Upper lobe of left lung (tissue), 6 donors: ENCODE measurements around the gene SLC27A1. TPM values are rescaled to one million over a fixed set of nuclear protein-coding genes. Genes with fewer than 3 reads are reported as not detected.
"Not testable (repeated sequence)": the region's sequence is repeated elsewhere in the genome, so short reads cannot be mapped to it uniquely, and the experiment has no call there.

Source experiments
- ATAC-seq, 2 donors: fragments of 200-7000 bp; cut with Tn5 transposase; one replicate each; pipeline ENCODE4 v1.9.1; 2022; ENCODE audit warnings: mild to moderate bottlenecking in 2 of 2, moderate library complexity in 2 of 2; ENCODE audit not compliant: low FRiP score in 2 of 2
- DNase-seq, 2 donors: peaks; one replicate each; pipeline ENCODE4 v3.0.0-alpha.2; 2019 to 2020
- H3K27ac ChIP-seq, 4 donors: fragments of 200-600 bp; sonication (generic); one replicate each; pipeline ENCODE4 v1.5.1; 2016 to 2019
- H3K27me3 ChIP-seq, 4 donors: fragments of 200-600 bp; sonication (generic); one replicate each; pipeline ENCODE4 v1.5.1; 2017 to 2019
- H3K36me3 ChIP-seq, 4 donors: fragments of 200-600 bp; sonication (generic); one replicate each; pipeline ENCODE4 v1.5.1; 2016 to 2019
- H3K4me1 ChIP-seq, 4 donors: fragments of 200-600 bp; sonication (generic); one replicate each; pipeline ENCODE4 v1.5.1; 2018 to 2019
- H3K4me3 ChIP-seq, 4 donors: fragments of 200-600 bp; sonication (generic); one replicate each; pipeline ENCODE4 v1.5.1; 2017 to 2019; ENCODE audit warnings: mild to moderate bottlenecking in 2 of 4, moderate library complexity in 1 of 4
- H3K9me3 ChIP-seq, 4 donors: fragments of 200-600 bp; sonication (generic); one replicate each; pipeline ENCODE4 v1.5.1; 2018 to 2019
- EP300 ChIP-seq, 4 donors: sonication (generic); formaldehyde crosslinking; IDR thresholded peaks; one replicate each; pipeline ENCODE4 v1.5.1; 2017; ENCODE audit warnings: antibody characterized with exemption in 4 of 4, control low read depth in 2 of 4
- POLR2A ChIP-seq, 4 donors: fragments of 450-650 bp; IDR thresholded peaks; one replicate each; pipeline ENCODE4 v1.5.1; 2016 to 2017; ENCODE audit warnings: antibody characterized with exemption in 4 of 4, mild to moderate bottlenecking in 2 of 4
- POLR2AphosphoS5 ChIP-seq, 2 donors: sonication (generic); formaldehyde crosslinking; IDR thresholded peaks; one replicate each; pipeline ENCODE4 v1.5.1; 2017; ENCODE audit warnings: antibody characterized with exemption in 2 of 2
- WGBS, 2 donors: methylation state at CpG; one replicate each; pipeline ENCODE4 v1.1.5; 2017 to 2018; 5-methylcytosine and 5-hydroxymethylcytosine counted together
- total RNA-seq, 6 donors: library from RNA; depleted of rRNA in 4 of 6; stranded (reverse); fragments of >200 nt in 4 of 6; gene quantifications; one replicate each; pipeline versions ENCODE4 v1.1.0 to v1.2.1, GENCODE V29; 2016 to 2021
- TF ChIP-seq, protein P1 (sequence below), 6 experiments: fragments of 450-650 bp in 4 of 6; fragments of 200-600 bp in 2 of 6; sonication (generic) in 2 of 6; IDR thresholded peaks; one replicate each; pipeline ENCODE4 v1.5.1; 2016 to 2019; ENCODE audit warnings: antibody characterized with exemption in 6 of 6
- donor health status: DM: no; HTN: no; CAD: no; lungs with moderate emphysema.
- donor health status: DM: no; HTN: yes; CAD: no; lungs with severe emphysema.

The SLC27A1 gene
- total RNA-seq, 6 donors from 2014 or later, result 21.0 to 88.0 (median 30.8) TPM

DNA sequence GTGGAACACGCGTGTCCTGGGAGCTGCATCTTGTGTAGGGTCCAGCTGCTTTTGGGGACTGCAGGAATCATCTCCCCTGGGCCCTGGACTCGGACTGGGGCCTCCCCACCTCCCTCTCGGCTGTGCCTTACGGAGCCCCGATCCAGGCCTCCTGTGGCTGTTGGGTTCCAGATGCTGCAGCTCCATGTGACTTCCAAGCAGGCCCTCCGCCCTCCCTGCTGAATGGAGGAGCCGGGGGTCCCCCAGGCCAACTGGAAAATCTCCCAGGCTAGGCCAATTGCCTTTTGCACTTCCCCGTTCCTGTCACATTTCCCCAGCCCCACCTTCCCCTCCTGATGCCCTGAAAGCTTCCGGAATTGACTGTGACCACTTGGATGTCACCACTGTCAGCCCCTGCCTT, 34.9 kb downstream of the SLC27A1 start:
- no peaks in the 10 kb centered on the region for H3K27me3 ChIP-seq
- peaks cover 0 to 27% (median 13%) of the 10 kb centered on the region in 4 donors for H3K36me3 ChIP-seq
- WGBS, 2 donors, result 68 to 82% methylated on average over 8 to 10 of the region's 10 CpGs
- no peak for ATAC-seq
- no peak overlapping the region for H3K4me3 ChIP-seq
- TF ChIP-seq EP300 (IDR thresholded peaks at IDR 0.05) (no peak), POLR2AphosphoS5 (IDR thresholded peaks at IDR 0.05) (no peak), POLR2A (IDR thresholded peaks at IDR 0.05) (no peak)
- TF ChIP-seq, protein P1, sequence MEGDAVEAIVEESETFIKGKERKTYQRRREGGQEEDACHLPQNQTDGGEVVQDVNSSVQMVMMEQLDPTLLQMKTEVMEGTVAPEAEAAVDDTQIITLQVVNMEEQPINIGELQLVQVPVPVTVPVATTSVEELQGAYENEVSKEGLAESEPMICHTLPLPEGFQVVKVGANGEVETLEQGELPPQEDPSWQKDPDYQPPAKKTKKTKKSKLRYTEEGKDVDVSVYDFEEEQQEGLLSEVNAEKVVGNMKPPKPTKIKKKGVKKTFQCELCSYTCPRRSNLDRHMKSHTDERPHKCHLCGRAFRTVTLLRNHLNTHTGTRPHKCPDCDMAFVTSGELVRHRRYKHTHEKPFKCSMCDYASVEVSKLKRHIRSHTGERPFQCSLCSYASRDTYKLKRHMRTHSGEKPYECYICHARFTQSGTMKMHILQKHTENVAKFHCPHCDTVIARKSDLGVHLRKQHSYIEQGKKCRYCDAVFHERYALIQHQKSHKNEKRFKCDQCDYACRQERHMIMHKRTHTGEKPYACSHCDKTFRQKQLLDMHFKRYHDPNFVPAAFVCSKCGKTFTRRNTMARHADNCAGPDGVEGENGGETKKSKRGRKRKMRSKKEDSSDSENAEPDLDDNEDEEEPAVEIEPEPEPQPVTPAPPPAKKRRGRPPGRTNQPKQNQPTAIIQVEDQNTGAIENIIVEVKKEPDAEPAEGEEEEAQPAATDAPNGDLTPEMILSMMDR (IDR thresholded peaks at IDR 0.05), result no peak
- H3K4me1 ChIP-seq, result peaks cover 18 to 50% (median 24%) of the 10 kb centered on the region in 4 donors
- no peak for DNase-seq
- no peak overlapping the region for H3K27ac ChIP-seq
- H3K9me3 ChIP-seq, result no peaks in the 10 kb centered on the region

DNA sequence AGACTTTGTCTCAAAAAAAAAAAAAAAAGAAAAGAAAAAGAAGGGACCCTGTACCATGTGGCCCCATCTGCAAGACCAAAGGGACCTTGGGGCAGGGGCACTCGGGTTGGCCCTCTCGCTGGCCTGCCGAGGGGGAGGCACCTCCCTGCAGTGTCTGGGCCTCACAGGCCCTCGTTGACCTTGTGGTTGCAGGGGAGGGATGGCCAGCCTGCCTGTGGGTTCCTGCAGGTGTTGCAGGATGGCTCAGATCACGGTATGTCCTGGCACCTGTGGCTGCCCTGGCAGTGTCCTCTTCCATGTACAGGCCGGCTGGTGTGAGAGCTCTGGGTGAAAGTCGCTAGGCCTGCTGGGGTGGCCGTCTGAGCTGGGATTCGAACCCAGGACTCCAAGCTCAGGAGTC, 36.4 kb downstream of the SLC27A1 start:
- TF ChIP-seq POLR2A (IDR thresholded peaks at IDR 0.05) (no peak), POLR2AphosphoS5 (IDR thresholded peaks at IDR 0.05) (no peak), EP300 (IDR thresholded peaks at IDR 0.05) (no peak)
- TF ChIP-seq, protein P1 (IDR thresholded peaks at IDR 0.05), result no peak
- Histone ChIP-seq H3K27ac (no peak overlapping the region), H3K9me3 (no peaks in the 10 kb centered on the region), H3K36me3 (peaks cover 0 to 18% (median 11%) of the 10 kb centered on the region in 4 donors), H3K4me1 (peaks cover 19 to 47% (median 26%) of the 10 kb centered on the region in 4 donors), H3K4me3 (no peak overlapping the region), H3K27me3 (no peaks in the 10 kb centered on the region)
- DNase-seq (no peak), ATAC-seq (no peak)
- 75 to 89% methylated on average over 6 to 9 of the region's 9 CpGs for WGBS, 2 donors

DNA sequence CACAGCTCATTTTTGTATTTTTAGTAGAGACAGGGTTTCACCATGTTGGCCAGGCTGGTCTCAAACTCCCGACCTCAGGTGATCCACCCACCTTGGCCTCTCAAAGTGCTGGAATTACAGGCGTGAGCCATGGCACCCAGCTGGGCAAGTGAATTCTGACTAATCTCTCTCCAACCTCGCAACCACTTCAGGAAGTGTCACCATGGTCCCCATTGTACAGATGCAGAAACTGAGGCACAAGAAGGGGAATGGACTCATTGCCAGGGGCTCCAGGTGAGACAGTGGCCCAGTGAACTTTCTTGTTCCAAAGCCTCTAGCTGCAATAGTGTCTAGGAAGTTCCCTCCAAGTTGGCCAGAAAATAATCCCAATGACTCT, 38.2 kb downstream of the SLC27A1 start:
- H3K4me1 ChIP-seq, result peaks cover 25 to 62% (median 38%) of the 10 kb centered on the region in 4 donors
- H3K27ac ChIP-seq, result peak overlapping the region in 2 of 4 donors; percentile 35 to 59
- not testable (repeated sequence) for ATAC-seq, H3K9me3 ChIP-seq, DNase-seq, H3K4me3 ChIP-seq, H3K27me3 ChIP-seq
- peaks cover 0 to 18% (median 11%) of the 10 kb centered on the region in 4 donors for H3K36me3 ChIP-seq
- WGBS, 2 donors, result 82 to 92% methylated on average over 2 to 3 of the region's 3 CpGs

DNA sequence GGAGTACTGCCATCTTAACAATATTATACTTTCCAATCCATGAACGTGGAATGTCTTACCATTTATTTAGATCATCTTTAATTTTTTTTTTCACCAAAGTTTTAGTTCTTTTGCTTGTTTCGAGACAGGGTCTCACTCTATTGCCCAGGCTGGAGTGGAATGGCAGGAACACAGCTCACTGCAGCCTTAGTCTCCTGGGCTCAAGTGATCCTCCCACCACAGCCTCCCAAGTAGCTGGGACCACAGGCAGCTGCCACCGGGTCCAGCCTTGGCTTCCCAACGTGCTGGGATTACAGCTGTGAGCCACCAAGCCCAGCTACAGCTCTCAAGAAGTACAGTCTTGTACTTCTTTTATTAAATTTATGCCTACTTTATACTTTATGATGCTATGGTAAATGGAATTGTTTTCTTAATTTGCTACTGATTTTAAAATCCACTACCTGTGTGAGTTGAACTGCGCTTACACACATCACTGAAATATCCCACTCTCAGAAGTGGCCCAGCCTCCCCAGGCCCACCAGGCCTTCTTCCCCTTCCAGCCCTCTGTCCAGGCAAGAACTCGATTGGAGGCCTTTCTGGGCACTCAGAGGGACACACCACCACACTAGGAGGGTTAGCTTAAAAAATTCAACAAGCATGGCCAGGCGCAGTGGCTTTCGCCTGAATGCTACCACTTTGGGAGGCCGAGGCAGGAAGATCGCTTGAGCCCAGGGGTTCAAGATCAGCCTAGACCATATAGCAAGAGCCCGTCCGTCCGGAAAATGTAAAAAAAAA, 40.1 kb downstream of the SLC27A1 start:
- 38 to 46% methylated on average over 13 of the region's 13 CpGs for WGBS, 2 donors

More for the DNA sequence above, 40.1 kb downstream of the SLC27A1 start:
- no peak for ATAC-seq
- Histone ChIP-seq H3K4me1 (peaks cover 25 to 56% (median 38%) of the 10 kb centered on the region in 4 donors), H3K27ac (peak overlapping the region; percentile 96 to 100 (median 100)), H3K36me3 (peaks cover 0 to 10% (median 5%) of the 10 kb centered on the region in 4 donors), H3K9me3 (no peaks in the 10 kb centered on the region), H3K27me3 (no peaks in the 10 kb centered on the region), H3K4me3 (peak overlapping the region; percentile 81 to 98 (median 96))
- no peak for DNase-seq
- no peak for TF ChIP-seq POLR2AphosphoS5 (IDR thresholded peaks at IDR 0.05)
- no peak for TF ChIP-seq EP300 (IDR thresholded peaks at IDR 0.05)
- TF ChIP-seq, protein P1 (IDR thresholded peaks at IDR 0.05), result no peak
- no peak for TF ChIP-seq POLR2A (IDR thresholded peaks at IDR 0.05)
